ENCODE results near the gene POM121L2. TPM values are rescaled to one million over a fixed set of nuclear protein-coding genes. Genes with fewer than 3 reads are reported as not detected.
A peak's percentile ranks its signal among the peaks of the same experiment; 100 is the strongest.

The POM121L2 gene
- total and polyA plus RNA-seq, 9 of the 15 experiments (the other 6 are each of a cell fraction or from before 2014, with no cell fraction given): 0.23 to 0.45 TPM; not detected in 7

DNA sequence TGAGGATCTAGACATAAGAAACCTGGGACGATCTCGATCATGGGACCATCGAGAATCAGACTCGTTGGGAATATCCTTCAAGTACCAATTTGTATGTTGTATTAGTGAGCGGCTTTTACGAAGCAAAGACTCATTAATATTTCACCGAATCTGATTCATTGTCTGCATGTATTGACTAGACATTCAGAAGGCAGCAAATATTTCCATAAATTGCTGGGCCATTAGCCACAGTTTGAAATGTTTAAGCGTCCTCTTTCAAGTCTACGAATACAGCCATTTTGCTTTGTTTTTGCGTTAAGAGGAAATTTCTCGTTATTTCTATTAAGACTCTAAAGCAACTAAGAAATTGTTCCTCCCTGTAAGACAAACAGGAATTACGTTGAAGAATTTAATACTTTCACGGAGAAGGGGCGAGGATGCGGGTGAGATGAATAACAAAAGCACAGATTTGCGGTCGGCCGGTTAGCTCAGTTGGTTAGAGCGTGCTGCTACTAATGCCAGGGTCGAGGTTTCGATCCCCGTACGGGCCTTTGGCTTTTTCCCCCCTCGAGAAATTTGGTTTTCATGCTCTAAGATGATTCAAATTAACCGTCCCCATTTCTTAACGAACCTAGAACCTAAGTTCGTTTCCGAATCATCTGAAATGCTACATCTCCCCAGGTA is 18.5 kb downstream of the POM121L2 start (continued):
- TF ChIP-seq, protein P1, sequence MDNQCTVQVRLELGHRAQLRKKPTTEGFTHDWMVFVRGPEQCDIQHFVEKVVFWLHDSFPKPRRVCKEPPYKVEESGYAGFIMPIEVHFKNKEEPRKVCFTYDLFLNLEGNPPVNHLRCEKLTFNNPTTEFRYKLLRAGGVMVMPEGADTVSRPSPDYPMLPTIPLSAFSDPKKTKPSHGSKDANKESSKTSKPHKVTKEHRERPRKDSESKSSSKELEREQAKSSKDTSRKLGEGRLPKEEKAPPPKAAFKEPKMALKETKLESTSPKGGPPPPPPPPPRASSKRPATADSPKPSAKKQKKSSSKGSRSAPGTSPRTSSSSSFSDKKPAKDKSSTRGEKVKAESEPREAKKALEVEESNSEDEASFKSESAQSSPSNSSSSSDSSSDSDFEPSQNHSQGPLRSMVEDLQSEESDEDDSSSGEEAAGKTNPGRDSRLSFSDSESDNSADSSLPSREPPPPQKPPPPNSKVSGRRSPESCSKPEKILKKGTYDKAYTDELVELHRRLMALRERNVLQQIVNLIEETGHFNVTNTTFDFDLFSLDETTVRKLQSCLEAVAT (IDR thresholded peaks at IDR 0.05): peak in 1 of 2 experiments; percentile 93; a peak in 2 of 4 replicates
- TF ChIP-seq PPARD (CRISPR knock-in tag; IDR thresholded peaks at IDR 0.05) (no peak), SMAD2 (IDR thresholded peaks at IDR 0.05; ENCODE audit: low read depth, low read length) (no peak), RBM39 (optimal IDR thresholded peaks at IDR 0.05; ENCODE audit: low read depth, low read length) (no peak), HNRNPH1 (optimal IDR thresholded peaks at IDR 0.05; ENCODE audit: low read depth, low read length) (no peak), MAFG (tag; conservative IDR thresholded peaks at IDR 0.05) (no peak), CTBP1 (IDR thresholded peaks at IDR 0.05; ENCODE audit: borderline replicate concordance) (peak; percentile 65; the same call in 1 of the 2 replicates), FOXA3 (CRISPR knock-in tag; conservative IDR thresholded peaks at IDR 0.05 in 1 of 2, IDR thresholded peaks at IDR 0.05 in 1 of 2) (no peak), ZSCAN32 (CRISPR knock-in tag; IDR thresholded peaks at IDR 0.05) (no peak), POLR2B (IDR thresholded peaks at IDR 0.05; ENCODE audit: low read depth, partially characterized antibody) (no peak), ZBTB17 (CRISPR knock-in tag; IDR thresholded peaks at IDR 0.05) (no peak), CBFA2T2 (conservative IDR thresholded peaks at IDR 0.05) (no peak), MTA1 (IDR thresholded peaks at IDR 0.05; ENCODE audit: borderline replicate concordance) (peak; percentile 58; the same call in 1 of the 2 replicates), ILF3 (IDR thresholded peaks at IDR 0.05; ENCODE audit: borderline replicate concordance) (no peak), SRF (CRISPR knock-in tag; IDR thresholded peaks at IDR 0.05) (no peak), GABPB2 (CRISPR knock-in tag; conservative IDR thresholded peaks at IDR 0.05) (no peak), ZNF77 (CRISPR knock-in tag; IDR thresholded peaks at IDR 0.05) (no peak), RBM22 (IDR thresholded peaks at IDR 0.05; ENCODE audit: low read depth, low read length, poor library complexity, severe bottlenecking) (no peak), ZNF24 (IDR thresholded peaks at IDR 0.05) (peak; percentile 59), PHB2 (IDR thresholded peaks at IDR 0.05; ENCODE audit: low read depth) (no peak)
- TF ChIP-seq, protein P2, sequence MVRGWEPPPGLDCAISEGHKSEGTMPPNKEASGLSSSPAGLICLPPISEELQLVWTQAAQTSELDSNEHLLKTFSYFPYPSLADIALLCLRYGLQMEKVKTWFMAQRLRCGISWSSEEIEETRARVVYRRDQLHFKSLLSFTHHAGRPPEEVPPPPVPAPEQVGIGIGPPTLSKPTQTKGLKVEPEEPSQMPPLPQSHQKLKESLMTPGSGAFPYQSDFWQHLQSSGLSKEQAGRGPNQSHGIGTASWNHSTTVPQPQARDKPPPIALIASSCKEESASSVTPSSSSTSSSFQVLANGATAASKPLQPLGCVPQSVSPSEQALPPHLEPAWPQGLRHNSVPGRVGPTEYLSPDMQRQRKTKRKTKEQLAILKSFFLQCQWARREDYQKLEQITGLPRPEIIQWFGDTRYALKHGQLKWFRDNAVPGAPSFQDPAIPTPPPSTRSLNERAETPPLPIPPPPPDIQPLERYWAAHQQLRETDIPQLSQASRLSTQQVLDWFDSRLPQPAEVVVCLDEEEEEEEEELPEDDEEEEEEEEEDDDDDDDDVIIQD (CRISPR knock-in tag; IDR thresholded peaks at IDR 0.05): no peak
- TF ChIP-seq, protein P3, sequence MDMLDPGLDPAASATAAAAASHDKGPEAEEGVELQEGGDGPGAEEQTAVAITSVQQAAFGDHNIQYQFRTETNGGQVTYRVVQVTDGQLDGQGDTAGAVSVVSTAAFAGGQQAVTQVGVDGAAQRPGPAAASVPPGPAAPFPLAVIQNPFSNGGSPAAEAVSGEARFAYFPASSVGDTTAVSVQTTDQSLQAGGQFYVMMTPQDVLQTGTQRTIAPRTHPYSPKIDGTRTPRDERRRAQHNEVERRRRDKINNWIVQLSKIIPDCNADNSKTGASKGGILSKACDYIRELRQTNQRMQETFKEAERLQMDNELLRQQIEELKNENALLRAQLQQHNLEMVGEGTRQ (CRISPR knock-in tag; IDR thresholded peaks at IDR 0.05): no peak
- TF ChIP-seq, protein P4, sequence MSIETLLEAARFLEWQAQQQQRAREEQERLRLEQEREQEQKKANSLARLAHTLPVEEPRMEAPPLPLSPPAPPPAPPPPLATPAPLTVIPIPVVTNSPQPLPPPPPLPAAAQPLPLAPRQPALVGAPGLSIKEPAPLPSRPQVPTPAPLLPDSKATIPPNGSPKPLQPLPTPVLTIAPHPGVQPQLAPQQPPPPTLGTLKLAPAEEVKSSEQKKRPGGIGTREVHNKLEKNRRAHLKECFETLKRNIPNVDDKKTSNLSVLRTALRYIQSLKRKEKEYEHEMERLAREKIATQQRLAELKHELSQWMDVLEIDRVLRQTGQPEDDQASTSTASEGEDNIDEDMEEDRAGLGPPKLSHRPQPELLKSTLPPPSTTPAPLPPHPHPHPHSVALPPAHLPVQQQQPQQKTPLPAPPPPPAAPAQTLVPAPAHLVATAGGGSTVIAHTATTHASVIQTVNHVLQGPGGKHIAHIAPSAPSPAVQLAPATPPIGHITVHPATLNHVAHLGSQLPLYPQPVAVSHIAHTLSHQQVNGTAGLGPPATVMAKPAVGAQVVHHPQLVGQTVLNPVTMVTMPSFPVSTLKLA (conservative IDR thresholded peaks at IDR 0.05): no peak
- TF ChIP-seq, protein P5, sequence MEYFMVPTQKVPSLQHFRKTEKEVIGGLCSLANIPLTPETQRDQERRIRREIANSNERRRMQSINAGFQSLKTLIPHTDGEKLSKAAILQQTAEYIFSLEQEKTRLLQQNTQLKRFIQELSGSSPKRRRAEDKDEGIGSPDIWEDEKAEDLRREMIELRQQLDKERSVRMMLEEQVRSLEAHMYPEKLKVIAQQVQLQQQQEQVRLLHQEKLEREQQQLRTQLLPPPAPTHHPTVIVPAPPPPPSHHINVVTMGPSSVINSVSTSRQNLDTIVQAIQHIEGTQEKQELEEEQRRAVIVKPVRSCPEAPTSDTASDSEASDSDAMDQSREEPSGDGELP (CRISPR knock-in tag; IDR thresholded peaks at IDR 0.05; ENCODE audit: borderline replicate concordance): no peak
